Smooth muscle cell (in vitro differentiated cells): ENCODE data around the gene ANXA11. TPM values are rescaled to one million over a fixed set of nuclear protein-coding genes. Genes with fewer than 3 reads are reported as not detected.

Source experiments
- DNase-seq: peaks from one replicate; lab custom pipeline; 2025; ENCODE audit not compliant: unreplicated experiment; lab: John Stamatoyannopoulos, UW
- H2AFZ ChIP-seq: fragments of 200-600 bp; sonication (generic); 2 replicates; pipeline ENCODE4 v1.6.0; 2016; ENCODE audit warnings: antibody characterized with exemption, low read depth, mild to moderate bottlenecking
- H3F3A ChIP-seq: fragments of 200-600 bp; sonication (generic); 2 replicates; pipeline ENCODE4 v1.6.0; 2017; ENCODE audit warnings: antibody characterized with exemption, low read depth
- H3K27ac ChIP-seq: fragments of 200-600 bp; sonication (generic); 2 replicates; pipeline ENCODE4 v1.5.1; 2016; ENCODE audit warnings: low read depth, mild to moderate bottlenecking
- H3K27me3 ChIP-seq: fragments of 200-600 bp; sonication (generic); 2 replicates; pipeline ENCODE4 v1.6.1; 2016; ENCODE audit warnings: low read depth, mild to moderate bottlenecking
- H3K36me3 ChIP-seq: fragments of 200-600 bp; sonication (generic); 2 replicates; pipeline ENCODE4 v1.5.1; 2016; ENCODE audit warnings: low read depth
- H3K4me1 ChIP-seq: fragments of 200-600 bp; sonication (generic); 2 replicates; pipeline ENCODE4 v1.5.1; 2016; ENCODE audit warnings: low read depth
- H3K4me2 ChIP-seq: fragments of 200-600 bp; sonication (generic); 2 replicates; pipeline ENCODE4 v1.6.0; 2016; ENCODE audit warnings: mild to moderate bottlenecking
- H3K4me3 ChIP-seq: fragments of 200-600 bp; sonication (generic); 2 replicates; pipeline ENCODE4 v1.5.1; 2016; ENCODE audit warnings: mild to moderate bottlenecking
- H3K79me2 ChIP-seq: fragments of 200-600 bp; sonication (generic); 2 replicates; pipeline ENCODE4 v1.6.0; 2016; ENCODE audit warnings: low read depth, mild to moderate bottlenecking
- H3K9ac ChIP-seq: fragments of 200-600 bp; sonication (generic); 2 replicates; pipeline ENCODE4 v1.6.0; 2016; ENCODE audit warnings: low read depth
- H3K9me3 ChIP-seq: fragments of 200-600 bp; sonication (generic); replicated peaks from 2 replicates; pipeline ENCODE4 v1.5.1; 2016; ENCODE audit warnings: low read depth
- H4K20me1 ChIP-seq: fragments of 200-600 bp; sonication (generic); 2 replicates; pipeline ENCODE4 v1.6.0; 2016; ENCODE audit warnings: low read depth
- CTCF ChIP-seq: fragments of 200-600 bp; sonication (generic); IDR thresholded peaks from 2 replicates; pipeline ENCODE4 v1.5.1; 2017; ENCODE audit warnings: borderline replicate concordance, mild to moderate bottlenecking, antibody characterized with exemption; ENCODE audit not compliant: insufficient read depth, poor library complexity, severe bottlenecking
- WGBS: methylation state at CpG from one replicate; pipeline ENCODE4 v1.1.7; 2016; ENCODE audit warnings: low lambda C conversion rate; 5-methylcytosine and 5-hydroxymethylcytosine counted together
- polyA plus RNA-seq: library from polyadenylated mRNA; unstranded; fragments of >200 nt; fragmentation: Nextera tagmentation; extraction: Ambion mirVana; gene quantifications from 2 replicates; pipeline ENCODE4 v1.2.1, GENCODE V29; 2016
- total RNA-seq: library from RNA; depleted of rRNA; stranded (reverse); fragments of >200 nt; gene quantifications from 2 replicates; pipeline ENCODE4 v1.2.3, GENCODE V29; 2014

ANXA11 gene
- total and polyA plus RNA-seq, 2 experiments from 2014 or later: 36.6 to 93.4 TPM

GRCh38 chr10:80140251-80140650 lies 65.1 kb downstream of the ANXA11 start:
- Histone ChIP-seq H4K20me1 (no peaks in the 10 kb centered on the region), H3K9ac (no peak overlapping the region), H3K27ac (no peak overlapping the region), H3K79me2 (no peaks in the 10 kb centered on the region), H3K9me3 (no peaks in the 10 kb centered on the region), H3K4me1 (no peaks in the 10 kb centered on the region), H3K36me3 (no peaks in the 10 kb centered on the region), H3K27me3 (no peaks in the 10 kb centered on the region), H3K4me2 (no peak overlapping the region), H3K4me3 (no peak overlapping the region), H2AFZ (no peak overlapping the region), H3F3A (no peaks in the 10 kb centered on the region)
- WGBS: 90% methylated on average over 7 of the region's 7 CpGs
- TF ChIP-seq CTCF: no peak
- DNase-seq: no peak

GRCh38 chr10:80139265-80139664 lies 66.1 kb downstream of the ANXA11 start:
- Histone ChIP-seq H3F3A (no peaks in the 10 kb centered on the region), H3K9me3 (no peaks in the 10 kb centered on the region), H4K20me1 (no peaks in the 10 kb centered on the region), H3K4me3 (no peak overlapping the region), H3K9ac (no peak overlapping the region), H2AFZ (no peak overlapping the region), H3K27me3 (no peaks in the 10 kb centered on the region), H3K4me2 (no peak overlapping the region), H3K79me2 (no peaks in the 10 kb centered on the region), H3K4me1 (no peaks in the 10 kb centered on the region), H3K36me3 (no peaks in the 10 kb centered on the region), H3K27ac (no peak overlapping the region)
- DNase-seq: no peak
- 88% methylated on average over 2 of the region's 2 CpGs for WGBS
- no peak for TF ChIP-seq CTCF

GRCh38 chr10:80137920-80138319 lies 67.4 kb downstream of the ANXA11 start:
- H3K4me3 ChIP-seq: no peak overlapping the region
- no peaks in the 10 kb centered on the region for H3K9me3 ChIP-seq
- H3K27me3 ChIP-seq: no peaks in the 10 kb centered on the region
- no peak overlapping the region for H3K4me2 ChIP-seq
- no peak for TF ChIP-seq CTCF
- no peak for DNase-seq
- no peaks in the 10 kb centered on the region for H3F3A ChIP-seq
- H3K4me1 ChIP-seq: no peaks in the 10 kb centered on the region
- no peak overlapping the region for H2AFZ ChIP-seq
- no peaks in the 10 kb centered on the region for H4K20me1 ChIP-seq
- 63% methylated on average over 4 of the region's 4 CpGs for WGBS
- H3K36me3 ChIP-seq: no peaks in the 10 kb centered on the region
- H3K9ac ChIP-seq: no peak overlapping the region
- H3K79me2 ChIP-seq: no peaks in the 10 kb centered on the region
- peak overlapping the region; percentile 60 for H3K27ac ChIP-seq

- WGBS: 55% methylated on average over 14 of the region's 14 CpGs
- Histone ChIP-seq H2AFZ (no peak overlapping the region), H3F3A (no peaks in the 10 kb centered on the region), H3K36me3 (no peaks in the 10 kb centered on the region), H3K27me3 (no peaks in the 10 kb centered on the region), H3K4me1 (no peaks in the 10 kb centered on the region), H3K9ac (no peak overlapping the region), H3K27ac (peak overlapping the region; percentile 60), H3K4me3 (no peak overlapping the region), H3K9me3 (no peaks in the 10 kb centered on the region), H3K79me2 (no peaks in the 10 kb centered on the region), H3K4me2 (no peak overlapping the region), H4K20me1 (no peaks in the 10 kb centered on the region)
- no peak for DNase-seq
- no peak for TF ChIP-seq CTCF
Observed at GRCh38 chr10:80137031-80137862, 68.1 kb downstream of the ANXA11 start.
